Transverse colon (tissue), 4 donors: ENCODE results near the gene KRTAP5-4.

Source experiments
- EP300 ChIP-seq: sonication (generic); formaldehyde crosslinking; IDR thresholded peaks from one replicate; pipeline ENCODE4 v1.6.1; 2017; ENCODE audit warnings: antibody characterized with exemption, low read depth
- POLR2A ChIP-seq: fragments of 450-650 bp; IDR thresholded peaks from one replicate; pipeline ENCODE4 v1.6.1; 2016; ENCODE audit warnings: antibody characterized with exemption, mild to moderate bottlenecking, moderate library complexity
- POLR2AphosphoS5 ChIP-seq, 3 donors: sonication (generic); formaldehyde crosslinking; IDR thresholded peaks; one replicate each; pipeline ENCODE4 v1.6.1; 2016; ENCODE audit warnings: antibody characterized with exemption in 3 of 3
- TF ChIP-seq, protein P1 (sequence below), 5 experiments: fragments of 200-600 bp in 3 of 5; fragments of 450-650 bp in 2 of 5; sonication (generic) in 3 of 5; IDR thresholded peaks; 1 replicate in 2 of 5; 2 replicates in 3 of 5; pipeline ENCODE4 v1.5.1; 2016 to 2017; ENCODE audit warnings: antibody characterized with exemption in 5 of 5, inconsistent platforms in 3 of 5, mild to moderate bottlenecking in 2 of 5, moderate library complexity in 1 of 5

DNA sequence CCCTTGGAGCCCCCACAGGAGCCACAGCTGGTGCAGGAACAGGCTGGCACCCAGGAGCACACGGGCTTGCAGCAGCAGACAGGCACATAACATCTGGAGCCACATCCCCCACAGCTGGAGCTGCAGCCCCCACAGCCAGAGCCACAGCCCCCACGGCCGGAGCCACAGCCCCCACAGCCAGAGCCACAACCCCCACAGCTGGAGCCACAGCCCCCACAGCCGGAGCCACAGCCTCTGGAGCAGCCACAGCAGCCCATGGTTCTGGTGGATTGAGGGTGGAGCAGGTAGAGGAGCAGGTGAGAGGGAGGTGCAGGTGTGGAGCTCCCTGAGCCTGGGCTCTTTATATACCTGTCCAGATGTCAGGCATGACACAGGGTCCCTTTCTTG, 24.0 kb downstream of the KRTAP5-4 start, which contains the start of gene KRTAP5-2:
- TF ChIP-seq, protein P1, sequence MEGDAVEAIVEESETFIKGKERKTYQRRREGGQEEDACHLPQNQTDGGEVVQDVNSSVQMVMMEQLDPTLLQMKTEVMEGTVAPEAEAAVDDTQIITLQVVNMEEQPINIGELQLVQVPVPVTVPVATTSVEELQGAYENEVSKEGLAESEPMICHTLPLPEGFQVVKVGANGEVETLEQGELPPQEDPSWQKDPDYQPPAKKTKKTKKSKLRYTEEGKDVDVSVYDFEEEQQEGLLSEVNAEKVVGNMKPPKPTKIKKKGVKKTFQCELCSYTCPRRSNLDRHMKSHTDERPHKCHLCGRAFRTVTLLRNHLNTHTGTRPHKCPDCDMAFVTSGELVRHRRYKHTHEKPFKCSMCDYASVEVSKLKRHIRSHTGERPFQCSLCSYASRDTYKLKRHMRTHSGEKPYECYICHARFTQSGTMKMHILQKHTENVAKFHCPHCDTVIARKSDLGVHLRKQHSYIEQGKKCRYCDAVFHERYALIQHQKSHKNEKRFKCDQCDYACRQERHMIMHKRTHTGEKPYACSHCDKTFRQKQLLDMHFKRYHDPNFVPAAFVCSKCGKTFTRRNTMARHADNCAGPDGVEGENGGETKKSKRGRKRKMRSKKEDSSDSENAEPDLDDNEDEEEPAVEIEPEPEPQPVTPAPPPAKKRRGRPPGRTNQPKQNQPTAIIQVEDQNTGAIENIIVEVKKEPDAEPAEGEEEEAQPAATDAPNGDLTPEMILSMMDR (IDR thresholded peaks at IDR 0.05), result no peak
- no peak for TF ChIP-seq POLR2AphosphoS5 (IDR thresholded peaks at IDR 0.05)
- TF ChIP-seq POLR2A, result no peak
- no peak for TF ChIP-seq EP300
